IMR-90 (cell line): ENCODE measurements around the gene EXOC6B. TPM values are rescaled to one million over a fixed set of nuclear protein-coding genes. Genes with fewer than 3 reads are reported as not detected.

Experiments used
- ATAC-seq: fragments of 200-7000 bp; cut with Tn5 transposase; 2 replicates; pipeline ENCODE4 v1.9.1; 2020; ENCODE audit warnings: low read depth, mild to moderate bottlenecking, moderate library complexity
- BruUV-seq: library from RNA; stranded (reverse); fragments of 400-500 nt; replicated peaks from 2 replicates; lab custom pipeline; 2021; lab: Mats Ljungman, UMichigan
- CTCF ChIA-PET: fragments of 300-600 bp; formaldehyde crosslinking; extraction: SDS; loops from one replicate; lab custom pipeline; 2021; ENCODE audit warnings: antibody characterized with exemption; lab: Yijun Ruan, JAX
- POLR2A ChIA-PET: fragments of 300-600 bp; sonication (Branson Sonifier 250); formaldehyde crosslinking; loops from one replicate; lab custom pipeline; 2022; ENCODE audit warnings: antibody characterized with exemption; ENCODE audit not compliant: unreplicated experiment; lab: Charles Lee
- DNase-seq: peaks from one replicate; pipeline ENCODE4 v3.0.0; 2013
- H2AFZ ChIP-seq: replicated peaks from 2 replicates; pipeline ENCODE3; 2013; ENCODE audit warnings: low read length, mild to moderate bottlenecking; ENCODE audit not compliant: poor library complexity
- H2AK5ac ChIP-seq: 2 replicates; pipeline ENCODE4 v1.6.1; 2013; ENCODE audit warnings: low read depth, low read length, inconsistent platforms
- H2AK9ac ChIP-seq: replicated peaks from 2 replicates; pipeline ENCODE3; 2013; ENCODE audit warnings: mild to moderate bottlenecking, low read depth, low read length, moderate library complexity; ENCODE audit not compliant: poor library complexity
- H2BK120ac ChIP-seq: 2 replicates; pipeline ENCODE4 v1.6.1; 2013; ENCODE audit warnings: low read depth, low read length, inconsistent platforms
- H2BK15ac ChIP-seq: 3 replicates; pipeline ENCODE4 v1.6.1; 2013; ENCODE audit warnings: low read depth, low read length, inconsistent platforms
- H2BK20ac ChIP-seq: 2 replicates; pipeline ENCODE4 v1.6.1; 2013; ENCODE audit warnings: low read depth, mild to moderate bottlenecking, inconsistent platforms, low read length, moderate library complexity
- H2BK5ac ChIP-seq: 2 replicates; pipeline ENCODE4 v1.6.1; 2013; ENCODE audit warnings: mild to moderate bottlenecking, low read depth, low read length, inconsistent platforms; ENCODE audit not compliant: poor library complexity, severe bottlenecking
- H3K14ac ChIP-seq: replicated peaks from 2 replicates; pipeline ENCODE4 v1.6.1; 2013; ENCODE audit warnings: low read depth, low read length, inconsistent platforms
- H3K18ac ChIP-seq: 2 replicates; pipeline ENCODE4 v1.6.1; 2013; ENCODE audit warnings: low read depth, low read length, control low read depth
- H3K23ac ChIP-seq: 2 replicates; pipeline ENCODE4 v1.6.1; 2013; ENCODE audit warnings: low read depth, low read length, inconsistent platforms
- H3K27ac ChIP-seq: 2 replicates; pipeline ENCODE4 v1.5.1; 2013; ENCODE audit warnings: mild to moderate bottlenecking, control low read depth, low read length; ENCODE audit not compliant: insufficient read depth
- H3K27me3 ChIP-seq: 2 replicates; pipeline ENCODE4 v1.6.1; 2013; ENCODE audit warnings: low read length; ENCODE audit not compliant: control insufficient read depth, insufficient read depth
- H3K36me3 ChIP-seq: 2 replicates; pipeline ENCODE4 v1.6.1; 2013; ENCODE audit warnings: low read length, mixed read lengths; ENCODE audit not compliant: control insufficient read depth, insufficient read depth
- H3K4ac ChIP-seq: 2 replicates; pipeline ENCODE4 v1.6.1; 2013; ENCODE audit warnings: low read depth, low read length, inconsistent platforms
- H3K4me1 ChIP-seq: 2 replicates; pipeline ENCODE4 v1.6.1; 2013; ENCODE audit warnings: low read length, mixed read lengths; ENCODE audit not compliant: control insufficient read depth, insufficient read depth
- H3K4me2 ChIP-seq: 2 replicates; pipeline ENCODE4 v1.6.1; 2013; ENCODE audit warnings: low read depth, mild to moderate bottlenecking, control low read depth, low read length, moderate library complexity
- H3K4me3 ChIP-seq: 2 replicates; pipeline ENCODE4 v1.5.1; 2013; ENCODE audit warnings: low read depth, mild to moderate bottlenecking, control low read depth, low read length, moderate library complexity; ENCODE audit not compliant: insufficient read depth
- H3K56ac ChIP-seq: 2 replicates; pipeline ENCODE4 v1.6.1; 2013; ENCODE audit warnings: low read length, inconsistent platforms; ENCODE audit not compliant: insufficient read depth; ENCODE audit errors: extremely low read depth
- H3K79me1 ChIP-seq, 2 experiments: 2 replicates each; pipeline ENCODE4 v1.6.1; 2013; ENCODE audit warnings: low read length in 2 of 2, inconsistent platforms in 1 of 2, low read depth in 1 of 2
- H3K9ac ChIP-seq: 2 replicates; pipeline ENCODE4 v1.6.1; 2013; ENCODE audit warnings: low read depth, low read length, control low read depth
- H3K9me1 ChIP-seq: 2 replicates; pipeline ENCODE4 v1.6.1; 2013; ENCODE audit warnings: low read length, inconsistent platforms; ENCODE audit not compliant: insufficient read depth
- H3K9me3 ChIP-seq: 2 replicates; pipeline ENCODE4 v1.6.1; 2013; ENCODE audit warnings: low read length; ENCODE audit not compliant: control insufficient read depth, insufficient read depth
- H4K20me1 ChIP-seq: 2 replicates; pipeline ENCODE4 v1.6.1; 2013; ENCODE audit warnings: low read length, inconsistent platforms; ENCODE audit not compliant: insufficient read depth
- H4K5ac ChIP-seq: 2 replicates; pipeline ENCODE4 v1.6.1; 2013; ENCODE audit warnings: mild to moderate bottlenecking, low read depth, low read length, control low read depth
- H4K8ac ChIP-seq, 2 experiments: 2 replicates each; pipeline ENCODE4 v1.6.1; 2013; ENCODE audit warnings: low read depth in 2 of 2, low read length in 2 of 2, control low read depth in 1 of 2, inconsistent platforms in 1 of 2
- H4K91ac ChIP-seq: 2 replicates; pipeline ENCODE4 v1.6.1; 2013; ENCODE audit warnings: low read depth, low read length, inconsistent platforms; ENCODE audit not compliant: insufficient read depth
- BHLHE40 ChIP-seq: fragments of 150-350 bp; IDR thresholded peaks from 2 replicates; pipeline ENCODE4 v1.6.1; 2016; ENCODE audit warnings: mild to moderate bottlenecking, low read depth, low read length
- CEBPB ChIP-seq: IDR thresholded peaks from 2 replicates; pipeline ENCODE4 v1.6.1; 2012; ENCODE audit warnings: low read depth, low read length, improper control_type of control experiment
- CHD1 ChIP-seq: IDR thresholded peaks from 2 replicates; pipeline ENCODE4 v1.6.1; 2012; ENCODE audit warnings: low read depth, low read length, improper control_type of control experiment
- FOS ChIP-seq: fragments of 150-350 bp; IDR thresholded peaks from 2 replicates; pipeline ENCODE4 v1.6.1; 2016; ENCODE audit warnings: low read depth, low read length
- MAFK ChIP-seq: IDR thresholded peaks from 2 replicates; pipeline ENCODE4 v1.6.1; 2012; ENCODE audit warnings: low read depth, low read length, improper control_type of control experiment
- MAZ ChIP-seq: IDR thresholded peaks from 2 replicates; pipeline ENCODE4 v1.6.1; 2012; ENCODE audit warnings: low read depth, mild to moderate bottlenecking, low read length, improper control_type of control experiment, moderate library complexity, borderline replicate concordance
- MXI1 ChIP-seq: IDR thresholded peaks from 2 replicates; pipeline ENCODE4 v1.6.1; 2012; ENCODE audit warnings: low read depth, mild to moderate bottlenecking, low read length, moderate library complexity, borderline replicate concordance
- NFE2L2 ChIP-seq: fragments of 150-350 bp; IDR thresholded peaks from 2 replicates; pipeline ENCODE4 v1.6.1; 2016; ENCODE audit warnings: low read depth, mild to moderate bottlenecking, low read length
- POLR2A ChIP-seq: IDR thresholded peaks from 2 replicates; pipeline ENCODE4 v1.6.1; 2012; ENCODE audit warnings: mild to moderate bottlenecking, low read depth, low read length
- RAD21 ChIP-seq: IDR thresholded peaks from 2 replicates; pipeline ENCODE4 v1.6.1; 2012; ENCODE audit warnings: low read length, improper control_type of control experiment
- RCOR1 ChIP-seq: IDR thresholded peaks from 2 replicates; pipeline ENCODE4 v1.6.1; 2012; ENCODE audit warnings: mild to moderate bottlenecking, low read length, improper control_type of control experiment; ENCODE audit not compliant: insufficient replicate concordance
- RFX5 ChIP-seq: IDR thresholded peaks from 2 replicates; pipeline ENCODE4 v1.8.0; 2012; ENCODE audit warnings: low read depth, mild to moderate bottlenecking, low read length, moderate library complexity
- SMC3 ChIP-seq: fragments of 150-350 bp; IDR thresholded peaks from 2 replicates; pipeline ENCODE4 v1.6.1; 2016; ENCODE audit warnings: low read depth, mild to moderate bottlenecking, antibody characterized with exemption, low read length, moderate library complexity
- WGBS, 2 experiments: methylation state at CpG; one replicate each; pipeline versions ENCODE4 v1.1.5 to v1.1.7; 2013; ENCODE audit warnings: missing lambda C conversion rate in 2 of 2; ENCODE audit not compliant: insufficient read length in 1 of 2; ENCODE audit errors: extremely low coverage in 2 of 2; 5-methylcytosine and 5-hydroxymethylcytosine counted together
- dilution Hi-C: fragments of 300-500 bp; cut with HindIII; formaldehyde crosslinking; loops from one replicate; pipeline ENCODE4 v1.14.3; 2018; ENCODE audit warnings: low sequenced_read_pairs; ENCODE audit not compliant: unreplicated experiment
- in situ Hi-C: fragments of 300-500 bp; cut with MboI; formaldehyde crosslinking; loops from 3 replicates; pipeline ENCODE4 v1.14.3; 2019; ENCODE audit warnings: low sequenced_read_pairs, inconsistent platforms, mixed read lengths
- intact Hi-C: fragments of 100-400 bp; cut with micrococcal nuclease; formaldehyde crosslinking; loops from 2 replicates; pipeline ENCODE4 v1.10.0; 2022
- polyA plus RNA-seq, 3 experiments: library from polyadenylated mRNA; depleted of rRNA; stranded (reverse); fragments of >200 nt; gene quantifications; 2 replicates each; pipeline ENCODE4 v1.2.3, GENCODE V29; 2012; ENCODE audit warnings: low replicate concordance in 1 of 3
- total RNA-seq: library from RNA; depleted of rRNA; stranded (reverse); fragments of >200 nt; gene quantifications from 2 replicates; pipeline ENCODE4 v1.2.3, GENCODE V29; 2012
- TF ChIP-seq, protein P1 (sequence below): fragments of 150-350 bp; IDR thresholded peaks from 2 replicates; pipeline ENCODE4 v1.6.1; 2016; ENCODE audit warnings: low read depth, mild to moderate bottlenecking, low read length, moderate library complexity, borderline replicate concordance
- TF ChIP-seq, protein P2 (sequence below): fragments of 150-350 bp; IDR thresholded peaks from 2 replicates; pipeline ENCODE4 v1.6.1; 2017; ENCODE audit warnings: mild to moderate bottlenecking, antibody characterized with exemption, low read length, low read depth

The EXOC6B gene
- total and polyA plus RNA-seq, 2 of the 4 experiments (the other 2 are of a cell fraction): 10.2 to 29.4 TPM

DNA sequence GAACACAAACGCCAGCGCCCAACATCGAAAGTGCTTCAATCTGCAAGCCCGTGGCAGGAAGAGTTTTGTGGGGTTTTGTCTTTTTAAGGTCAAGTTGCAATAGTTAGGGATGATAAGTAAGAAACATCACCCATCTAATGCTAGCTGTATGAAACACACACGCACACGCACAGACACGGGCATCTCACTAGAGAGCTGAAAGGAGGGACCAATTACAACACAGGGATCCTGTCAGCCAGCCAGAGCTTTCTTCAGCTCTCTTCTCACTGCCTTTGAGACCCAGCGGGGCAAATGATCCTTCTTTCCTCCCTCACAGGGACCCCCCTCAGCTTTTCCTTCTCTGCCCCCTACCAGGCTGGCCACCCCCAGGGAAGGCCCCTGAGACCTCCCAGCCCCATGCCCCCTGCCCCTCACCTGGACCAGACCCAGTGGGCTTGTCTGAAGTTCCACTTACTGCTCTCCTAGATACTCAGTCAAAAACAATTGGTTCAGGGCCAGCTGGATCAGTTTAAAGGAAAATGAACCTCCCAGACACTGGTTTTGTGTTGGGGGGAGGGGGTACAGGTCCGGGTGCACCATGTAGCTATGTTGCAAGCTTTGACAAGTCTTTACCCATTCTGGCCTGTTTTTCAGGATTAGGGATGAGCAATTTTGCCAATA is 696.0 kb downstream of the EXOC6B start:
- in situ Hi-C loops (no loop called here), dilution Hi-C loops (no loop called here), intact Hi-C loops (no loop called here)
- Histone ChIP-seq H3K9me3 (no peaks in the 10 kb centered on the region), H2BK15ac (no peak overlapping the region), H2BK120ac (no peak overlapping the region), H2BK5ac (no peak overlapping the region), H3K36me3 (no peaks in the 10 kb centered on the region), H3K4ac (no peak overlapping the region), H2BK20ac (no peak overlapping the region), H3K4me3 (no peak overlapping the region), H3K56ac (no peak overlapping the region), H4K8ac (no peak overlapping the region), H3K9ac (no peak overlapping the region), H3K4me2 (no peak overlapping the region), H3K18ac (no peak overlapping the region), H4K5ac (no peak overlapping the region), H3K14ac (no peak overlapping the region), H2AK9ac (no peak overlapping the region), H2AK5ac (no peak overlapping the region), H3K4me1 (0 out of 2 replicates have a peak, but pooled peaks cover 1% of the 10 kb centered on the region), H3K23ac (no peak overlapping the region), H3K27ac (no peak overlapping the region), H4K20me1 (no peaks in the 10 kb centered on the region), H3K27me3 (peaks cover 26% of the 10 kb centered on the region), H3K79me1 (no peaks in the 10 kb centered on the region), H4K91ac (no peak overlapping the region), H3K9me1 (no peaks in the 10 kb centered on the region), H2AFZ (no peak overlapping the region)
- DNase-seq: no peak
- no CpG with 5 or more reads among the region's 9 CpGs for WGBS, 2 experiments
- no TSS peak for BruUV-seq
- TF ChIP-seq NFE2L2 (no peak), POLR2A (no peak), RAD21 (no peak), FOS (no peak), SMC3 (no peak), CHD1 (no peak), RCOR1 (no peak), MAFK (no peak), MAZ (no peak), RFX5 (no peak), BHLHE40 (no peak), CEBPB (no peak), MXI1 (no peak)
- TF ChIP-seq, protein P1, sequence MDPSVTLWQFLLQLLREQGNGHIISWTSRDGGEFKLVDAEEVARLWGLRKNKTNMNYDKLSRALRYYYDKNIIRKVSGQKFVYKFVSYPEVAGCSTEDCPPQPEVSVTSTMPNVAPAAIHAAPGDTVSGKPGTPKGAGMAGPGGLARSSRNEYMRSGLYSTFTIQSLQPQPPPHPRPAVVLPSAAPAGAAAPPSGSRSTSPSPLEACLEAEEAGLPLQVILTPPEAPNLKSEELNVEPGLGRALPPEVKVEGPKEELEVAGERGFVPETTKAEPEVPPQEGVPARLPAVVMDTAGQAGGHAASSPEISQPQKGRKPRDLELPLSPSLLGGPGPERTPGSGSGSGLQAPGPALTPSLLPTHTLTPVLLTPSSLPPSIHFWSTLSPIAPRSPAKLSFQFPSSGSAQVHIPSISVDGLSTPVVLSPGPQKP: no peak
- TF ChIP-seq, protein P2, sequence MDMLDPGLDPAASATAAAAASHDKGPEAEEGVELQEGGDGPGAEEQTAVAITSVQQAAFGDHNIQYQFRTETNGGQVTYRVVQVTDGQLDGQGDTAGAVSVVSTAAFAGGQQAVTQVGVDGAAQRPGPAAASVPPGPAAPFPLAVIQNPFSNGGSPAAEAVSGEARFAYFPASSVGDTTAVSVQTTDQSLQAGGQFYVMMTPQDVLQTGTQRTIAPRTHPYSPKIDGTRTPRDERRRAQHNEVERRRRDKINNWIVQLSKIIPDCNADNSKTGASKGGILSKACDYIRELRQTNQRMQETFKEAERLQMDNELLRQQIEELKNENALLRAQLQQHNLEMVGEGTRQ: no peak
- ChIA-PET POLR2A (no interaction called here), CTCF (no interaction called here)
- ATAC-seq: no peak
